Prostate gland (tissue), 2 donors: ENCODE measurements around the gene TAAR9. TPM values are rescaled to one million over a fixed set of nuclear protein-coding genes. Genes with fewer than 3 reads are reported as not detected.
A peak's percentile ranks its signal among the peaks of the same experiment; 100 is the strongest.

Experiments
- DNase-seq: peaks from one replicate; pipeline ENCODE4 v3.0.0-alpha.2; 2019; ENCODE audit warnings: low spot score
- H3K27ac ChIP-seq, 2 donors: fragments of 200-600 bp; sonication (generic); 2 replicates each; pipeline ENCODE4 v1.5.1; 2017 to 2019
- H3K27me3 ChIP-seq: fragments of 200-600 bp; sonication (generic); replicated peaks from 2 replicates; pipeline ENCODE4 v1.5.1; 2019; ENCODE audit not compliant: insufficient read depth
- H3K36me3 ChIP-seq, 2 donors: fragments of 200-600 bp; sonication (generic); 1 replicate in 1 of 2; 2 replicates in 1 of 2; pipeline versions ENCODE4 v1.5.1 to v1.8.1; 2017 to 2019
- H3K4me1 ChIP-seq: fragments of 200-600 bp; sonication (generic); replicated peaks from 2 replicates; pipeline ENCODE4 v1.5.1; 2019
- H3K4me3 ChIP-seq, 2 donors: fragments of 200-600 bp; sonication (generic); 2 replicates each; pipeline ENCODE4 v1.5.1; 2017 to 2019
- H3K9me3 ChIP-seq: fragments of 200-600 bp; sonication (generic); 2 replicates; pipeline ENCODE4 v1.5.1; 2017
- CTCF ChIP-seq, 4 experiments: fragments of 200-600 bp in 2 of 4; fragments of 450-650 bp in 2 of 4; sonication (generic) in 2 of 4; IDR thresholded peaks; 1 replicate in 3 of 4; 2 replicates in 1 of 4; pipeline ENCODE4 v1.5.1; 2016 to 2019; ENCODE audit warnings: antibody characterized with exemption in 4 of 4, mild to moderate bottlenecking in 2 of 4, moderate library complexity in 2 of 4
- POLR2A ChIP-seq: fragments of 450-650 bp; IDR thresholded peaks from one replicate; pipeline ENCODE4 v1.6.1; 2016; ENCODE audit warnings: antibody characterized with exemption, mild to moderate bottlenecking
- POLR2AphosphoS5 ChIP-seq: sonication (generic); formaldehyde crosslinking; IDR thresholded peaks from one replicate; pipeline ENCODE4 v1.6.1; 2017; ENCODE audit warnings: antibody characterized with exemption
- WGBS: methylation state at CpG from one replicate; pipeline ENCODE4 v1.1.5; 2018; 5-methylcytosine and 5-hydroxymethylcytosine counted together
- intact Hi-C: fragments of 100-400 bp; cut with DNase I; formaldehyde crosslinking; loops from one replicate; pipeline ENCODE4 v1.14.2; 2022
- total RNA-seq, 2 donors: library from RNA; depleted of rRNA; stranded (reverse); fragments of >200 nt; gene quantifications; one replicate each; pipeline ENCODE4 v1.1.0, GENCODE V29; 2016

TAAR9 gene
- total RNA-seq, 2 donors from 2014 or later = not detected

- Histone ChIP-seq H3K36me3 (no peaks in the 10 kb centered on the region), H3K4me1 (no peaks in the 10 kb centered on the region), H3K27ac (no peak overlapping the region), H3K9me3 (no peaks in the 10 kb centered on the region), H3K4me3 (no peak overlapping the region), H3K27me3 (no peaks in the 10 kb centered on the region)
- intact Hi-C loops = no loop called here
- WGBS = 95% methylated on average over 5 of the region's 5 CpGs
- no peak for DNase-seq
- TF ChIP-seq POLR2A (no peak), CTCF (IDR thresholded peaks at IDR 0.05) (no peak), POLR2AphosphoS5 (no peak)
These were observed 30.9 kb upstream of the TAAR9 start for GRCh38 chr6:132506869-132507808.

GRCh38 chr6:132511210-132511830 is 26.8 kb upstream of the TAAR9 start:
- Histone ChIP-seq H3K4me1 (no peaks in the 10 kb centered on the region), H3K36me3 (no peaks in the 10 kb centered on the region), H3K4me3 (no peak overlapping the region), H3K27ac (no peak overlapping the region), H3K9me3 (no peaks in the 10 kb centered on the region), H3K27me3 (no peaks in the 10 kb centered on the region)
- TF ChIP-seq CTCF (IDR thresholded peaks at IDR 0.05) (no peak), POLR2AphosphoS5 (no peak), POLR2A (no peak)
- 58% methylated on average over 4 of the region's 4 CpGs for WGBS
- intact Hi-C loops = no loop called here
- no peak for DNase-seq

- H3K4me3 ChIP-seq = peak overlapping the region; percentile 77 to 89
These were observed 26.3 kb upstream of the TAAR9 start for GRCh38 chr6:132511831-132512220.

GRCh38 chr6:132512342-132512637 is 25.8 kb upstream of the TAAR9 start:
- TF ChIP-seq POLR2AphosphoS5 = no peak
- TF ChIP-seq POLR2A = no peak
- TF ChIP-seq CTCF (IDR thresholded peaks at IDR 0.05) = no peak
- H3K4me1 ChIP-seq = no peaks in the 10 kb centered on the region

More at GRCh38 chr6:132511831-132512220, 26.3 kb upstream of the TAAR9 start:
- 26% methylated on average over 2 of the region's 2 CpGs for WGBS
- intact Hi-C loops = no loop called here
- no peak for DNase-seq
- no peak for TF ChIP-seq POLR2AphosphoS5
- no peak for TF ChIP-seq CTCF (IDR thresholded peaks at IDR 0.05)
- no peak for TF ChIP-seq POLR2A
- no peaks in the 10 kb centered on the region for H3K9me3 ChIP-seq
- H3K27me3 ChIP-seq = no peaks in the 10 kb centered on the region
- peak overlapping the region in 1 of 2 donors; percentile 75 for H3K27ac ChIP-seq
- no peaks in the 10 kb centered on the region for H3K4me1 ChIP-seq
- H3K36me3 ChIP-seq = no peaks in the 10 kb centered on the region

More at GRCh38 chr6:132512342-132512637, 25.8 kb upstream of the TAAR9 start:
- under 1% methylated on average over 7 of the region's 7 CpGs for WGBS
- intact Hi-C loops = no loop called here
- no peaks in the 10 kb centered on the region for H3K36me3 ChIP-seq
- DNase-seq = no peak
- H3K27ac ChIP-seq = peak overlapping the region; percentile 75 to 78
- no peaks in the 10 kb centered on the region for H3K27me3 ChIP-seq
- H3K9me3 ChIP-seq = no peaks in the 10 kb centered on the region
- H3K4me3 ChIP-seq = peak overlapping the region; percentile 77 to 89
